SJCRH30 (cell line): ENCODE results near the gene HDAC3. TPM values are rescaled to one million over a fixed set of nuclear protein-coding genes. Genes with fewer than 3 reads are reported as not detected.

Source experiments
- DNase-seq, 2 experiments: peaks; one replicate each; pipeline ENCODE4 v3.0.0-alpha.2; 2015 to 2020
- H3K27ac ChIP-seq: fragments of 250-450 bp; sonication (Bioruptor Pico); 2 replicates; pipeline ENCODE4 v1.5.1; 2020; ENCODE audit warnings: mild to moderate bottlenecking, moderate library complexity
- H3K27me3 ChIP-seq: fragments of 250-450 bp; sonication (Bioruptor Pico); 2 replicates; pipeline ENCODE4 v1.5.1; 2020; ENCODE audit warnings: mild to moderate bottlenecking, moderate library complexity
- H3K36me3 ChIP-seq: fragments of 250-450 bp; sonication (Bioruptor Pico); 2 replicates; pipeline ENCODE4 v1.5.1; 2020; ENCODE audit warnings: mild to moderate bottlenecking, moderate library complexity
- H3K4me1 ChIP-seq: fragments of 250-450 bp; sonication (Bioruptor Pico); 2 replicates; pipeline ENCODE4 v1.5.1; 2020; ENCODE audit warnings: mild to moderate bottlenecking, moderate library complexity
- H3K4me3 ChIP-seq: fragments of 250-450 bp; sonication (Bioruptor Pico); 2 replicates; pipeline ENCODE4 v1.5.1; 2020; ENCODE audit warnings: mild to moderate bottlenecking, moderate library complexity
- H3K9me3 ChIP-seq: fragments of 250-450 bp; sonication (Bioruptor Pico); replicated peaks from 2 replicates; pipeline ENCODE4 v1.5.1; 2020; ENCODE audit warnings: mild to moderate bottlenecking, moderate library complexity
- total RNA-seq: library from RNA; depleted of rRNA; stranded (reverse); fragments of >200 nt; shearing (Covaris generic); gene quantifications from 2 replicates; pipeline ENCODE4 v1.2.3, GENCODE V29; 2014; rRNA removed

Gene HDAC3
- total RNA-seq, 1 experiment from 2014 or later, result 102 TPM

DNA sequence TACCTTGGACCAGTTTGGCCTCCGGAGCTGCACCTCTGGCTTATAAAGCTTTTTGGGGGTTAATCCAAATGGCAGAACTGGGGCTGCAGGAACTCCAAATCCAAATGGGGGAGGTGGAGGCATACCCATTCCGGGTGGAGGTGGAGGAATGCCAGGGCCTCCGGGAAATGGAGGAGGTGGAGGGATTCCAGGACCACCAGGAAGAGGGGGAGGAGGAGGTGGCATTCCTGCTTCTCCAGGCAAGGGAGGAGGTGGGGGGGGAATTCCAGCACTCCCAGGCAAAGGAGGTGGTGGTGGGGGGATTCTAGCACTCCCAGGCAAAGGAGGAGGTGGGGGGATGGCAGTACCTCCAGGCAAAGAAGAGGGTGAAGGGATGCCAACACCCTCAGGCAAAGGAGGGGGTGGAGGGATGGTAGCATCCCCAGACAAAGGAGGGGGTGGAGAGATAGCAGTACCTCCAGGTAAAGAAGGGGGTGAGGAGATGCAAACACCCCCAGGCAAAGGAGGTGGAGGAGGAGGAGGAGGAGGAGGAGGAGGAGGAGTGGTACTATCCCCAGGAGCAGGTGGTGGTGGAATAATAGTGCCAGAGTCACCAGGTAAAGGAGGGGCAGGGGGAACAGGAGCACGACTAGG lies 63.0 kb downstream of the HDAC3 start:
- Histone ChIP-seq H3K4me1 (no peaks in the 10 kb centered on the region), H3K9me3 (no peaks in the 10 kb centered on the region), H3K27me3 (no peaks in the 10 kb centered on the region), H3K27ac (no peak overlapping the region), H3K4me3 (no peak overlapping the region), H3K36me3 (peaks cover 58% of the 10 kb centered on the region)
- no peak for DNase-seq

Other genes with a start within 250 kb of the HDAC3 start
- gene PCDHGB4, start 249.2 kb downstream of the HDAC3 start, total RNA-seq, result 1.7 and 3.1 TPM in 2 replicates
- gene PCDHGA8, start 244.2 kb downstream of the HDAC3 start, total RNA-seq, result 3.3 and 3.4 TPM in 2 replicates
- 1.6 and 2.2 TPM in 2 replicates for gene PCDHGB5, start 238.9 kb downstream of the HDAC3 start, total RNA-seq
- 1.8 and 2.3 TPM in 2 replicates for gene PCDHGA9, start 234.1 kb downstream of the HDAC3 start, total RNA-seq
- 1.4 and 2.6 TPM in 2 replicates for gene PCDHGB6, start 228.8 kb downstream of the HDAC3 start, total RNA-seq
- 1.3 and 1.6 TPM in 2 replicates for gene PCDHGA10, start 223.9 kb downstream of the HDAC3 start, total RNA-seq
- gene PCDHGB7, start 219.2 kb downstream of the HDAC3 start, total RNA-seq, result 0.91 and 1.8 TPM in 2 replicates
- 1.3 and 1.4 TPM in 2 replicates for gene PCDHGA11, start 215.8 kb downstream of the HDAC3 start, total RNA-seq
- gene PCDHGA12, start 206.3 kb downstream of the HDAC3 start, total RNA-seq, result 1.2 and 1.4 TPM in 2 replicates
- gene PCDHGC3, start 160.9 kb downstream of the HDAC3 start, total RNA-seq, result 105 and 109 TPM in 2 replicates
- gene PCDHGC4, start 151.8 kb downstream of the HDAC3 start, total RNA-seq, result 3.4 and 3.6 TPM in 2 replicates
- gene PCDHGC5, start 147.8 kb downstream of the HDAC3 start, total RNA-seq, result 1.3 and 2.8 TPM in 2 replicates
- 54.4 and 56.2 TPM in 2 replicates for gene DIAPH1, start 17.8 kb downstream of the HDAC3 start, total RNA-seq
- 1.7 and 2.1 TPM in 2 replicates for gene RELL2, start 148 bp upstream of the HDAC3 start, total RNA-seq
- 2.0 and 2.1 TPM in 2 replicates for gene FCHSD1, start 14.6 kb upstream of the HDAC3 start, total RNA-seq
- gene ARAP3, start 45.4 kb upstream of the HDAC3 start, total RNA-seq, result 5.8 and 6.2 TPM in 2 replicates
- gene PCDH1, start 241.6 kb upstream of the HDAC3 start, total RNA-seq, result 0.08 and 0.20 TPM in 2 replicates